Ishikawa (cell line): Measurements from ENCODE around the gene RREB1.

Experiments used
- CEBPB ChIP-seq: IDR thresholded peaks from 2 replicates; pipeline ENCODE4 v1.6.1; 2012
- CREB1 ChIP-seq: IDR thresholded peaks from 2 replicates; pipeline ENCODE4 v1.6.1; 2012; ENCODE audit warnings: low read depth
- EGR1 ChIP-seq: IDR thresholded peaks from 2 replicates; pipeline ENCODE4 v1.6.1; 2012
- EP300 ChIP-seq: IDR thresholded peaks from 2 replicates; pipeline ENCODE4 v1.6.1; 2012; ENCODE audit warnings: borderline replicate concordance
- FOXM1 ChIP-seq: IDR thresholded peaks from 2 replicates; pipeline ENCODE4 v1.6.1; 2012; ENCODE audit warnings: low read depth, borderline replicate concordance
- NFIC ChIP-seq: IDR thresholded peaks from 2 replicates; pipeline ENCODE4 v1.6.1; 2012
- RAD21 ChIP-seq: IDR thresholded peaks from 2 replicates; pipeline ENCODE4 v1.6.1; 2012; ENCODE audit warnings: low read depth
- REST ChIP-seq: IDR thresholded peaks from 2 replicates; pipeline ENCODE4 v1.6.1; 2012; ENCODE audit warnings: low read depth, mild to moderate bottlenecking
- TAF1 ChIP-seq: IDR thresholded peaks from 2 replicates; pipeline ENCODE4 v1.6.1; 2012; ENCODE audit warnings: low read depth, mild to moderate bottlenecking
- TCF12 ChIP-seq: IDR thresholded peaks from 2 replicates; pipeline ENCODE4 v1.6.1; 2012; ENCODE audit warnings: low read depth
- TEAD4 ChIP-seq: IDR thresholded peaks from 2 replicates; pipeline ENCODE4 v1.6.1; 2012
- USF1 ChIP-seq: IDR thresholded peaks from 2 replicates; pipeline ENCODE4 v1.6.1; 2012
- YY1 ChIP-seq: IDR thresholded peaks from 2 replicates; pipeline ENCODE4 v1.6.1; 2012; ENCODE audit warnings: low read depth
- ZBTB7A ChIP-seq: IDR thresholded peaks from 2 replicates; pipeline ENCODE4 v1.6.1; 2012; ENCODE audit warnings: low read depth
- TF ChIP-seq, protein P1 (sequence below): IDR thresholded peaks from 2 replicates; pipeline ENCODE4 v1.6.1; 2012

Gene RREB1

DNA sequence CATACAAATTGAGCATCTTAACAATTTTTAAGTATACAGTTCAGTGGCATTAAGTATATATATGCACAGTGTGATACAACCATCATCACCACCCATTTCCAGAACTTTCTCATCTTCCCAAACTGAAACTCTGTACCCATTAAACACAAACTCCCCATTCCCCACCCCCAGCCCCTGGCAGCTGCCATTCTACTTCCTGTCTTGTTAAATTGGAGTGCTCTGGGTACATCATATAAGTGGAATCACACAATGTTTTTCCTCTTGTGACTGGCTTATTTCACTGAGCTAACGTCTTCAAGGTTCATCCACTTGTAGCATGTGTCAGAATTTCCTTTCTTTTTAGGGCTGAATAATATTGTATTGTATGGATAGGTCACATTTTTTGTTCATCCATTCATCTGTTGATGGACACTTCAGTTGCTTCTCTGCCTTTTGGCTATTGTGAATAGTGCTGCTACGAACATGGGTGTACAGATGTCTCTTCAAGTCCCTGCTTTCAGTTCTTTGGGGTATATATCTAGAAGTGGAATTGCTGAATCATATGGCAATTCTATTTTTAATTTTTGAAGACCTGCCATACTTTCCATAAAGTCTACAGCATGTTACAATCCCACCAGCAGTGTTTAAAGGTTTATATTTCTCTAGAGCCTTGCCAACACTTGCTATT lies 19.6 kb upstream of the RREB1 start:
- TF ChIP-seq TAF1 (no peak), YY1 (no peak), NFIC (no peak), TCF12 (no peak), EGR1 (no peak), ZBTB7A (no peak), CREB1 (no peak), USF1 (no peak), FOXM1 (no peak), TEAD4 (no peak), RAD21 (no peak), EP300 (no peak), REST (no peak), CEBPB (no peak)
- TF ChIP-seq, protein P1, sequence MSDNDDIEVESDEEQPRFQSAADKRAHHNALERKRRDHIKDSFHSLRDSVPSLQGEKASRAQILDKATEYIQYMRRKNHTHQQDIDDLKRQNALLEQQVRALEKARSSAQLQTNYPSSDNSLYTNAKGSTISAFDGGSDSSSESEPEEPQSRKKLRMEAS = no peak

- TF ChIP-seq NFIC (no peak), RAD21 (no peak), USF1 (no peak)
Measured at GRCh38 chr6:7098993-7099392, 8.8 kb upstream of the RREB1 start.

- TF ChIP-seq NFIC = no peak
- TF ChIP-seq TAF1 = no peak
- TF ChIP-seq CREB1 = no peak
- no peak for TF ChIP-seq RAD21
- no peak for TF ChIP-seq TEAD4
- no peak for TF ChIP-seq YY1
- TF ChIP-seq USF1 = no peak
- no peak for TF ChIP-seq EGR1
- TF ChIP-seq REST = no peak
- TF ChIP-seq FOXM1 = no peak
- TF ChIP-seq EP300 = no peak
- no peak for TF ChIP-seq CEBPB
Measured at GRCh38 chr6:7100072-7100752, 7.5 kb upstream of the RREB1 start.

DNA sequence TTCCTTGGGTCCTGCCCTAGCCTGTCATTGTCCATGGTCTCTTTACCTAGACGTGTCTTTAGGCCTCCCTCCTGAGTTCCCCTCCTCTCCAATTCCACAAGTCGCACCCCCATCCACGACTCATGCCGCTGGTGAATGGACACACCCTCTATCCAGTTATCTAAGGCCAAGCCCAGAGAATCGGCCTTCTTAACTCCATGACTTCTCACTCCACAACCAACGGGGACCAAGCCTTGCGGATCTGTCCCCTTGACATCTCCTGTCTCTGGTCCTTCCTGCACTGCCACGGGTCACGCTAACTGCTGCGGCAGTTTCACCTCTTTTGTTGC lies 7.0 kb upstream of the RREB1 start:
- TF ChIP-seq ZBTB7A (no peak), USF1 (no peak), CEBPB (no peak), TAF1 (no peak), RAD21 (no peak)

- TF ChIP-seq TCF12 (no peak), TAF1 (no peak), REST (no peak), YY1 (no peak), CREB1 (no peak), ZBTB7A (no peak), FOXM1 (no peak), USF1 (no peak), RAD21 (no peak), EGR1 (no peak), TEAD4 (no peak)
- TF ChIP-seq, protein P1 = no peak
Measured at GRCh38 chr6:7101290-7101689, 6.5 kb upstream of the RREB1 start.
